Adrenal gland (tissue), 5 donors: ENCODE measurements around the gene PPP1R14D.

Source experiments
- CTCF ChIP-seq, 6 experiments: fragments of 450-650 bp in 4 of 6; fragments of 200-600 bp in 2 of 6; sonication (generic) in 1 of 6; IDR thresholded peaks; 1 replicate in 5 of 6; 2 replicates in 1 of 6; pipeline versions ENCODE4 v1.5.1 to v1.8.0; 2016 to 2021; ENCODE audit warnings: antibody characterized with exemption in 6 of 6, mild to moderate bottlenecking in 2 of 6, moderate library complexity in 1 of 6
- POLR2A ChIP-seq, 2 donors: fragments of 450-650 bp; IDR thresholded peaks; one replicate each; pipeline ENCODE4 v1.6.1; 2017; ENCODE audit warnings: antibody characterized with exemption in 2 of 2, mild to moderate bottlenecking in 2 of 2, moderate library complexity in 1 of 2
- donor health status: DM: no; HTN: no; CAD: no.

- TF ChIP-seq CTCF (IDR thresholded peaks at IDR 0.05) (no peak), POLR2A (IDR thresholded peaks at IDR 0.05) (no peak)
Observed at GRCh38 chr15:40803076-40803475, 25.4 kb downstream of the PPP1R14D start.
